ENCODE data around the gene TSPOAP1. TPM values are rescaled to one million over a fixed set of nuclear protein-coding genes. Genes with fewer than 3 reads are reported as not detected.

TSPOAP1 gene
- polyA plus RNA-seq (2011; rRNA removed) (3.9 and 5.6 TPM in 2 replicates), polyA minus RNA-seq (2011; rRNA and poly(A)+ RNA removed) (0.87 and 2.1 TPM in 2 replicates)

DNA sequence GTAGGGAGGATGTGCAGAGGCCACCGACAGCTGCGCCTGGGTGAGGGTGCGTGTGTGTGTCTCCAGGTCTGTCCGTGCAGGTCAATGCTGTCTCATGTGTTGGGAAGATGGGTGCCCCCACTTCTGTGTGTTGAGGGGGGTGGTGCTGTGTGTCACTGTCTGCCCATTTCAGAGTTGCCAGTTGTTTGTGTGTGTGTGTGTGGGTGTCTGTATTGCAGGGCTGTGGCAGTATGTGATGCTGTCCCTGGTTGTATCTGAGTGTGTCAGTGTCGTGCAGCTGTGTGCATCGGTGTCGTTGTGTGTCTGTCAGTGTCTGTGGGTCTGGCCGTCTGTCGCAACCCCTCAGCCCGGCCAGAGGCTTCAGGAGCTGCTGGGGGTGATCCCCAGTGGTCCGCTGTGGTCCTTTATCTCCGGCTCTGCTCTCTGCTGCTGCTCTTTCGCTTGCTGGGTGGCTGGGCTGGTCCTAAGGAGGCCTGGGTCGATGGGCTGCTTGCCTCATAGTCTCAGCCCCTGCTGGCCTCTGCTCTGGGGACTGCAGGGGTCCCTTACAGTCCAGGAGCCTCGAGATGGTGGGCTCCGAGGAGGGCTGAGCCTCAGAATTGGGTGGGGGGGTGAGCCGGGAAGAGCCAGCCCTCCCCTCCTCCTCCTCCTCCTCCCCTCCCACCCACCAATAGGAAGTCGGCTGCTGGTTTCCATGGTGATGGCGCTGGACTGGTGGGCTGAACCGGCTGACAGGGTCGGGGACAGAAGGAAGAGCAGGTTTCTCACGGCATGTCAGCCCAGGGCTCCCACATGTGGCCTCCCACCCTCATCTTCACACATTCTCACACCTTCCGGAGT is at the start of gene TSPOAP1:
Gene TSPOAP1 (minus strand): TSS at position 601 of the 840 bp plus-strand sequence. CDS start 875 bp downstream, outside the sequence.
- DNase-seq (ENCODE audit: low read depth) = no peak
- Histone ChIP-seq H3K4me3 (ENCODE audit: low read depth, low read length) (no peak within 1 kb of the TSS), H3K27me3 (ENCODE audit: control insufficient read depth, insufficient read depth, low read length) (no peaks in the 10 kb centered on the region), H3K36me3 (ENCODE audit: control insufficient read depth, insufficient read depth, low read length) (no peaks in the 10 kb centered on the region)
- TF ChIP-seq, protein P1, sequence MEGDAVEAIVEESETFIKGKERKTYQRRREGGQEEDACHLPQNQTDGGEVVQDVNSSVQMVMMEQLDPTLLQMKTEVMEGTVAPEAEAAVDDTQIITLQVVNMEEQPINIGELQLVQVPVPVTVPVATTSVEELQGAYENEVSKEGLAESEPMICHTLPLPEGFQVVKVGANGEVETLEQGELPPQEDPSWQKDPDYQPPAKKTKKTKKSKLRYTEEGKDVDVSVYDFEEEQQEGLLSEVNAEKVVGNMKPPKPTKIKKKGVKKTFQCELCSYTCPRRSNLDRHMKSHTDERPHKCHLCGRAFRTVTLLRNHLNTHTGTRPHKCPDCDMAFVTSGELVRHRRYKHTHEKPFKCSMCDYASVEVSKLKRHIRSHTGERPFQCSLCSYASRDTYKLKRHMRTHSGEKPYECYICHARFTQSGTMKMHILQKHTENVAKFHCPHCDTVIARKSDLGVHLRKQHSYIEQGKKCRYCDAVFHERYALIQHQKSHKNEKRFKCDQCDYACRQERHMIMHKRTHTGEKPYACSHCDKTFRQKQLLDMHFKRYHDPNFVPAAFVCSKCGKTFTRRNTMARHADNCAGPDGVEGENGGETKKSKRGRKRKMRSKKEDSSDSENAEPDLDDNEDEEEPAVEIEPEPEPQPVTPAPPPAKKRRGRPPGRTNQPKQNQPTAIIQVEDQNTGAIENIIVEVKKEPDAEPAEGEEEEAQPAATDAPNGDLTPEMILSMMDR (IDR thresholded peaks at IDR 0.05; ENCODE audit: insufficient read depth, low read depth, low read length) = no peak
- ChIA-PET POLR2A (no interaction called here), CTCF (interaction anchor here (0.5 to 4.0 kb wide), 4 partner anchors 9 to 165 kb away, joined by 3 to 21 read pairs (median 5); no protein-coding TSS in a partner anchor)

DNA sequence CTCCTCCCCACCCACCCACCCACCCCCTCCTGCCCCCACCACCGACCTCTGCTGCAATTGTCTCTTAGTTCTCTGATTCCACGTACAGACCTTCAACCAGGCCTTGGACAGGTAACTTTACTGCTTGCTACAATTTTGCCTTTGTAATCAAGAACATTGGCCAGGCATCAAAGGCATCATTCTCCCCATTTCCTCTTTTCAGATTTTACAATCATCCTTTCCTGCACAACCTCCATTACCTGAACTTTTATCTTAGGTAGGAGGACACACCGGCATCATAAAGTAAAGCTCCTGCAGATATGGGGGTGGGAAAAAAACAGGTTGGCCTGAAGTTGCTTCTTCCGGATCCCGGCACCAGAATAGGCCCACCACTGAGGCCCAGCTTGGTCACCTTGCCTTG is 49.1 kb upstream of the TSPOAP1 start:
- POLR2A ChIA-PET = no interaction called here
- H3K27me3 ChIP-seq (ENCODE audit: control insufficient read depth, insufficient read depth, low read length) = peaks cover 5% of the 10 kb centered on the region
- TF ChIP-seq, protein P1 (IDR thresholded peaks at IDR 0.05; ENCODE audit: insufficient read depth, low read depth, low read length) = no peak
- CTCF ChIA-PET = interaction anchor here (0.6 kb wide), 1 partner anchor 12 kb away, joined by 3 read pairs; no protein-coding TSS in a partner anchor
- DNase-seq (ENCODE audit: low read depth) = no peak
- no peak overlapping the region for H3K4me3 ChIP-seq (ENCODE audit: low read depth, low read length)
- H3K36me3 ChIP-seq (ENCODE audit: control insufficient read depth, insufficient read depth, low read length) = no peaks in the 10 kb centered on the region

DNA sequence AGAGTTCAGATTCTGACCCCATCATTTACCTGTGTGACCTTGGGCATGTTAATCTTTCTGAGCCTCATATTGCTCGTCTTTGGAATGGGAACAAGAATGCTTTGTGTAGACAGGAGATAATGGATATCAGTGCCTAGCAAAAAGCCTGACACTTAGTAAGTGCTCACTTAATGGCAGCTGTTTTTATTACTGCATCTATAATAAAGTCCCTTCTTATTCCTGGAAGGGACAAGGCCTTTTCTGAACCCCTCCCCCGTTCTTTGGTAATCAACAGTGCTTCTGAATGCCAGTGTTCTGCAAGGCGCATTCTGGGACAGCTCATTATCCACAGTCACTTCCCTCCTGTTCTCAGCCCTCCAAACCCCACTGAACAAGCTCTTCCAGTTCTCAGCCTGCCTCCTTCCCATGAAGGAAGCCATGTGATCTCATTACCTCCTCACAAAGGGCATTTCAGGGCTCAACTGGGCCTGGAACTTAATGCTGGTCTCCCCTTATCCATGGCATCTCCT is 48.6 kb upstream of the TSPOAP1 start:
- ChIA-PET CTCF (interaction anchor here (0.6 to 1.3 kb wide), 2 partner anchors 13 kb away, joined by 3 to 4 read pairs; no protein-coding TSS in a partner anchor), POLR2A (no interaction called here)
- H3K36me3 ChIP-seq (ENCODE audit: control insufficient read depth, insufficient read depth, low read length) = no peaks in the 10 kb centered on the region
- DNase-seq (ENCODE audit: low read depth) = no peak
- no peak overlapping the region for H3K4me3 ChIP-seq (ENCODE audit: low read depth, low read length)
- TF ChIP-seq, protein P1 (IDR thresholded peaks at IDR 0.05; ENCODE audit: insufficient read depth, low read depth, low read length) = no peak
- peaks cover 5% of the 10 kb centered on the region for H3K27me3 ChIP-seq (ENCODE audit: control insufficient read depth, insufficient read depth, low read length)

- TF ChIP-seq, protein P1 (IDR thresholded peaks at IDR 0.05; ENCODE audit: insufficient read depth, low read depth, low read length) = no peak
- no peak for DNase-seq (ENCODE audit: low read depth)
- no peaks in the 10 kb centered on the region for H3K36me3 ChIP-seq (ENCODE audit: control insufficient read depth, insufficient read depth, low read length)
- ChIA-PET CTCF (interaction anchor here (1.3 kb wide), 1 partner anchor 13 kb away, joined by 4 read pairs; no protein-coding TSS in a partner anchor), POLR2A (no interaction called here)
- H3K27me3 ChIP-seq (ENCODE audit: control insufficient read depth, insufficient read depth, low read length) = peaks cover 5% of the 10 kb centered on the region
- no peak overlapping the region for H3K4me3 ChIP-seq (ENCODE audit: low read depth, low read length)
Measured at GRCh38 chr17:58376472-58377000, 47.9 kb upstream of the TSPOAP1 start.

GRCh38 chr17:58375811-58376210 is 47.2 kb upstream of the TSPOAP1 start:
- H3K4me3 ChIP-seq (ENCODE audit: low read depth, low read length) = no peak overlapping the region
- POLR2A ChIA-PET = no interaction called here
- no peaks in the 10 kb centered on the region for H3K36me3 ChIP-seq (ENCODE audit: control insufficient read depth, insufficient read depth, low read length)
- CTCF ChIA-PET = no interaction called here
- peaks cover 5% of the 10 kb centered on the region for H3K27me3 ChIP-seq (ENCODE audit: control insufficient read depth, insufficient read depth, low read length)
- TF ChIP-seq, protein P1 (IDR thresholded peaks at IDR 0.05; ENCODE audit: insufficient read depth, low read depth, low read length) = no peak
- DNase-seq (ENCODE audit: low read depth) = no peak

Measured in BJ (cell line).